ENCODE results near the gene SUGCT. TPM values are rescaled to one million over a fixed set of nuclear protein-coding genes. Genes with fewer than 3 reads are reported as not detected.

The SUGCT gene
- total and polyA plus RNA-seq, 8 donors = 0.73 to 1.9 (median 1.2) TPM

DNA sequence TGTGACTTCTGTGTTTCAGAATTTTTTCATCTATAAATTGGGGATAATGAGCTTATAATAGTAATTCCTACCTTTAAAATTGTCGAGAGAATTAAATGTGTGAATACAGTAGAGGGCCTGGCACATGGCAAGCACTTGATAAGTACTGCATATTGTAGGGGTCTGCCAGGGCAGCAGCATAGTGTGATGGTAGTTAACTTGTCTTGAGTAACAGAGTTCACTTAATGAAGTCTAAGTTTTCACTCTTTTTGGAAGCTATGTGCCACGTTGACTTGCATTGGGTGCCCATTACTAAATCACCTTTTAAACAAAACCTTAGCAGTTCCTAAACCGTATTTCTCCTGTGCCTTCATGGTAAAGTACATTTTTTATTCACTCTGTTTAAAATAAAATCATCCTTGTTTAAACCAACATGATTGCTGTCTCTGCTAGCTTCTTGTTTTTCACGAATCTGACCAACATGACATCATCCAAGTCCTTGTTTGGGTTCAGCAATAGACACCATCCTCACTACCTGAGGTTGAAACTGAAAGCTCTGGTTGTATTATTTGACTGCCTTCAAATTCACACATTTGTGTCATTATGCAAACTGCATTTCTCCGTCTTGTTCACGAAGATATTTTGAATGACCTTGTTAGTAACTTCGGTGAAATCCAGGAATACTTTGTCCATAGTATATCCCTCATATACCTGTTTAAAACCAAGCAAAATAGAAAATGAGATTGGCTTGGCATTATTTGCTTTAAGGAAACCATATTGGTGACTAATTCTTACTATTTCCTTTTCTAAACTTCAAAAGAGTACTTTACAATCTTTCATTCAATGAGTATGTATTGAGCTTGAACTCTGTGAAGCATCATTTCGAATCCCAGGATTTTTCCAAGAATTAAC, 340.2 kb downstream of the SUGCT start:
- TF ChIP-seq, protein P1, sequence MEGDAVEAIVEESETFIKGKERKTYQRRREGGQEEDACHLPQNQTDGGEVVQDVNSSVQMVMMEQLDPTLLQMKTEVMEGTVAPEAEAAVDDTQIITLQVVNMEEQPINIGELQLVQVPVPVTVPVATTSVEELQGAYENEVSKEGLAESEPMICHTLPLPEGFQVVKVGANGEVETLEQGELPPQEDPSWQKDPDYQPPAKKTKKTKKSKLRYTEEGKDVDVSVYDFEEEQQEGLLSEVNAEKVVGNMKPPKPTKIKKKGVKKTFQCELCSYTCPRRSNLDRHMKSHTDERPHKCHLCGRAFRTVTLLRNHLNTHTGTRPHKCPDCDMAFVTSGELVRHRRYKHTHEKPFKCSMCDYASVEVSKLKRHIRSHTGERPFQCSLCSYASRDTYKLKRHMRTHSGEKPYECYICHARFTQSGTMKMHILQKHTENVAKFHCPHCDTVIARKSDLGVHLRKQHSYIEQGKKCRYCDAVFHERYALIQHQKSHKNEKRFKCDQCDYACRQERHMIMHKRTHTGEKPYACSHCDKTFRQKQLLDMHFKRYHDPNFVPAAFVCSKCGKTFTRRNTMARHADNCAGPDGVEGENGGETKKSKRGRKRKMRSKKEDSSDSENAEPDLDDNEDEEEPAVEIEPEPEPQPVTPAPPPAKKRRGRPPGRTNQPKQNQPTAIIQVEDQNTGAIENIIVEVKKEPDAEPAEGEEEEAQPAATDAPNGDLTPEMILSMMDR (IDR thresholded peaks at IDR 0.05) = no peak
- Histone ChIP-seq H3K4me3 (no peak overlapping the region), H3K27ac (no peak overlapping the region), H3K9me3 (no peaks in the 10 kb centered on the region), H3K36me3 (no peaks in the 10 kb centered on the region), H3K27me3 (no peaks in the 10 kb centered on the region), H3K4me1 (no peaks in the 10 kb centered on the region)
- FAIRE-seq (no peak), ATAC-seq (no peak), DNase-seq (no peak)
- intact Hi-C loops (cut with DNase I) = no loop called here
- WGBS, 2 donors = 79 to 81% methylated on average over 8 of the region's 8 CpGs

DNA sequence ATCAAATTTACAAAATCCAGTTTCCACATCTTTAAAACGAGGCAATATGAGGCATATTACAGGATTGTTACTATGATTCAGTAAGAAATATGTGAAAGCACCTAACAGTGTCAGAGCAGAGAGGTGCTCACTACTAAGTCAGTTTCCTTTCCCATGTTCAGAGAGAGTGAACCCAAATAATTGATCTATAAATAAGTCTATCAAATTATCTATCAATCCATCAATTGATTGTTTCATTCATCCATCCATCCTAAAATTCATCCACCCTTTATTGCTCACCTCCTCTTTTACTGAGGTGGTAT, 340.8 kb downstream of the SUGCT start:
- FAIRE-seq = no peak
- no peak for DNase-seq
- Histone ChIP-seq H3K9me3 (no peaks in the 10 kb centered on the region), H3K4me1 (no peaks in the 10 kb centered on the region), H3K27ac (no peak overlapping the region), H3K27me3 (no peaks in the 10 kb centered on the region), H3K36me3 (no peaks in the 10 kb centered on the region), H3K4me3 (no peak overlapping the region)
- TF ChIP-seq, protein P1 (IDR thresholded peaks at IDR 0.05) = no peak
- intact Hi-C loops (cut with DNase I) = no loop called here
- ATAC-seq = no peak
- 29 to 63% methylated on average over 1 of the region's 1 CpG for WGBS, 2 donors

DNA sequence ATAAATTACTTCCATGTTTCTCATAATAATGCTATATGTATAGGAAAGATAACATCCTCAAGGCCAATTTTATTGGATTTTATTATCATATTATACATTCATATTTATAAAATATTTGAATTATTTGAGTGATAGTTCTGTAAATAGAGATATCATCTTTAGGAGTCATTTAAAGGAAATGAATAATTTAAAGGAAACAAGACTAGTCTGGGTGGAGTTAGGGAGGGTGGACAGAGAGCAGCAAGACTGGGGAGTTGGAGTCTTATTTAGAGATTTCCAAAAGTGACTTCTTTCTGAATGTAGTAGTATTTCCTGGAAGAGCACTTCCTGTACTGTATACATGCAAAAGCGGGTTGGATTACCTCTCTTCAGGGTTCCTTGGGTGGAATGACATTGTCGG, 342.3 kb downstream of the SUGCT start:
- Histone ChIP-seq H3K9me3 (no peaks in the 10 kb centered on the region), H3K4me3 (no peak overlapping the region), H3K27ac (no peak overlapping the region), H3K27me3 (no peaks in the 10 kb centered on the region), H3K4me1 (no peaks in the 10 kb centered on the region), H3K36me3 (no peaks in the 10 kb centered on the region)
- ATAC-seq = no peak
- TF ChIP-seq, protein P1 (IDR thresholded peaks at IDR 0.05) = no peak
- intact Hi-C loops (cut with DNase I) = no loop called here
- FAIRE-seq = no peak
- no peak for DNase-seq
- 93 to 95% methylated on average over 2 of the region's 2 CpGs for WGBS, 2 donors

DNA sequence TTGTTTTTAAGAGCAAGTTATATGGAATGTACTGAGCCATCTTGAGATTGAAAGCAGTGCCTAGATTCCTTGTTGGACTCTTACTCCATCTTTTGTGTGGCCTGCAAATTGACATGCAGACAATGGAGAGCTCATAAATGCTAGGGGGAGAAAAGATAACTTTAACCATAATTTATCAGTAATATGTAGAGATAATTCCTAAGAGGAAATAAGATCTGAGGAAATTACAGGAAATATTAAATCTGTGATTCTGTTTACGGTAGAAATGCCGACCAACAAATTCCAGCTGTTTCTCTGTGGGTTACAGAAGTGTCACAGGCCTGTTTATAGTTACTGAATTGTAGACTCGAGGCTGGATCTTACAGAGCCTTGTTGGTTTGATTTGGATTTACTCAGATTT, 348.0 kb downstream of the SUGCT start:
- no peaks in the 10 kb centered on the region for H3K27me3 ChIP-seq
- TF ChIP-seq, protein P1 (IDR thresholded peaks at IDR 0.05) = no peak
- ATAC-seq (no peak), FAIRE-seq (no peak), DNase-seq (no peak)
- no peaks in the 10 kb centered on the region for H3K9me3 ChIP-seq
- no peak overlapping the region for H3K27ac ChIP-seq
- intact Hi-C loops (cut with DNase I) = no loop called here
- H3K4me1 ChIP-seq = no peaks in the 10 kb centered on the region
- H3K4me3 ChIP-seq = no peak overlapping the region
- no peaks in the 10 kb centered on the region for H3K36me3 ChIP-seq
- WGBS, 2 donors = 75 to 93% methylated on average over 3 of the region's 3 CpGs

DNA sequence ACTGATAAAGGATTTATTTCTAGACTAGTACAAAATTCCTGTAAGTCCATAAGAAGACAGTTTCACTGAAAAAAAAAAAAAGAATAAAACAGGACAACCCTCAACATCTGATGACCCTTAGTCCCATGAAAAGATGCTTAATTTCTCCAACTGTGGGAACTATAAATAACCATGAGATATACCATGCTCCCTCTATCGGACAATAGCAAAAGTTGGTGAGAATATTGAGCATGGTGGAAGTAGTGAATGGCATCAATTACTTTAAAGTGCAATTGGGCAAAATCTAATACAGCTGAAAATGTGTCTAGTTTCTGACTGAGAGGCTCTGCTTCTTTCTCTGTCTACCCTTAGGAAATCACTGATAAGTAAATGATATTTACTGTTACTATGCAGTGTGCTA, 348.8 kb downstream of the SUGCT start:
- TF ChIP-seq, protein P1 (IDR thresholded peaks at IDR 0.05) = no peak
- intact Hi-C loops (cut with DNase I) = no loop called here
- DNase-seq (no peak), FAIRE-seq (no peak), ATAC-seq (no peak)
- Histone ChIP-seq H3K4me1 (no peaks in the 10 kb centered on the region), H3K27ac (no peak overlapping the region), H3K4me3 (no peak overlapping the region), H3K9me3 (no peaks in the 10 kb centered on the region), H3K36me3 (no peaks in the 10 kb centered on the region), H3K27me3 (no peaks in the 10 kb centered on the region)
- WGBS, 2 donors = 75 to 82% methylated on average over 1 of the region's 1 CpG
